ENCODE data around the gene ZCCHC24.
A peak's percentile ranks its signal among the peaks of the same experiment; 100 is the strongest.

ZCCHC24 gene

GRCh38 chr10:79468841-79469585 is 23.6 kb upstream of the ZCCHC24 start:
- H3K4me3 ChIP-seq (ENCODE audit: control insufficient read depth, low read depth, low read length), result no peak overlapping the region
- no peak for TF ChIP-seq CTCF (conservative IDR thresholded peaks at IDR 0.05; ENCODE audit: control insufficient read depth, insufficient read depth, low read depth, low read length)
- DNase-seq (ENCODE audit: low read depth), result no peak

GRCh38 chr10:79468015-79468560 is 22.7 kb upstream of the ZCCHC24 start:
- no peak for TF ChIP-seq CTCF (conservative IDR thresholded peaks at IDR 0.05; ENCODE audit: control insufficient read depth, insufficient read depth, low read depth, low read length)
- no peak overlapping the region for H3K4me3 ChIP-seq (ENCODE audit: control insufficient read depth, low read depth, low read length)
- DNase-seq (ENCODE audit: low read depth), result no peak

GRCh38 chr10:79465341-79465740 is 19.9 kb upstream of the ZCCHC24 start:
- DNase-seq (ENCODE audit: low read depth), result no peak
- TF ChIP-seq CTCF (conservative IDR thresholded peaks at IDR 0.05; ENCODE audit: control insufficient read depth, insufficient read depth, low read depth, low read length), result no peak
- H3K4me3 ChIP-seq (ENCODE audit: control insufficient read depth, low read depth, low read length), result no peak overlapping the region

- no peak overlapping the region for H3K4me3 ChIP-seq (ENCODE audit: control insufficient read depth, low read depth, low read length)
- peak; percentile 85 for DNase-seq (ENCODE audit: low read depth)
- no peak for TF ChIP-seq CTCF (conservative IDR thresholded peaks at IDR 0.05; ENCODE audit: control insufficient read depth, insufficient read depth, low read depth, low read length)
These were observed 18.4 kb upstream of the ZCCHC24 start for GRCh38 chr10:79463578-79464496.

- no peak for DNase-seq (ENCODE audit: low read depth)
- H3K4me3 ChIP-seq (ENCODE audit: control insufficient read depth, low read depth, low read length), result no peak overlapping the region
- no peak for TF ChIP-seq CTCF (conservative IDR thresholded peaks at IDR 0.05; ENCODE audit: control insufficient read depth, insufficient read depth, low read depth, low read length)
These were observed 15.3 kb upstream of the ZCCHC24 start for GRCh38 chr10:79460687-79461086.

- H3K4me3 ChIP-seq (ENCODE audit: control insufficient read depth, low read depth, low read length), result no peak overlapping the region
- peak; percentile 49 for DNase-seq (ENCODE audit: low read depth)
- no peak for TF ChIP-seq CTCF (conservative IDR thresholded peaks at IDR 0.05; ENCODE audit: control insufficient read depth, insufficient read depth, low read depth, low read length)
These were observed 13.8 kb upstream of the ZCCHC24 start for GRCh38 chr10:79459243-79459642.
